GM21786 (cell line): ENCODE data around the gene NTPCR.

ENCODE experiments used
- ATAC-seq: cut with Tn5 transposase; IDR thresholded peaks from one replicate; pipeline ENCODE4 v1.9.1; 2021; ENCODE audit not compliant: unreplicated experiment

Gene NTPCR

DNA sequence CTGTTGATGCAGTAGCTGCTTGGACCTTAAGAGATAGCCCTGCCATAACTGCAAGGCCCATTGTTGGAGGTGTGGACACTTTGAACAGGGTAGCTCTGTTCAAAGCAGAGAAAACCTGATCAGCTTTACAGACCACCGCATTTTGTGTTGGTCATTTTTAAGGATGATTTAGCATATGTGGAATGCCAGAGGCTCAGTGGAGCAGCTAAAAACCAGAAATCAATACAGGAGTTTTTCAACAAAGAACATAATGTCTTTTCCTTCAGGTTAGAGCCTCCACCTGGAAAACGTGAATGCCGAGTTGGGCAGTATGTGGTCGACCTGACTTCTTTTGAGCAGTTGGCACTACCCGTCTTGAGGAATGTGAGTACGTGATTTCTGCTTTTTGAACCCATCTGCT lies 5.7 kb downstream of the NTPCR start:
- ATAC-seq = no peak

DNA sequence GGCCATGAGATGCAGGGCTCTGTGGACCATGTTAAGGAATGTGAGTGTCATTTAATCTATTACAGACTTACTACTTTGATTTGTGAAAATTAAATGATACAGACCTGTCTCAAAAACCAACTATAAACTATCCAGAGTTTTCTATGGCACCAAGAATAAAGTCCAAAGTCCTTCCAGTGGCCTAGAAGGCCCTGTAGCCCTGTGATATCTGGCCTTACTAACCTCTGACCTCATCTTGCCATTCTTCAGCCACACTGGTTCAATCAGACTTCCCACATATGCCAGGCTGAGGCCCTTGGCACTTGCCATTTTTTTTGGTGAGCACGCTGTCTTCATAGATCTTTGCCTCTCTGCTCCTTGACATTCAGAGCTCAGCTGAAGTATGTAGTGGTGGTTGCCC lies 7.7 kb downstream of the NTPCR start:
- ATAC-seq = no peak

DNA sequence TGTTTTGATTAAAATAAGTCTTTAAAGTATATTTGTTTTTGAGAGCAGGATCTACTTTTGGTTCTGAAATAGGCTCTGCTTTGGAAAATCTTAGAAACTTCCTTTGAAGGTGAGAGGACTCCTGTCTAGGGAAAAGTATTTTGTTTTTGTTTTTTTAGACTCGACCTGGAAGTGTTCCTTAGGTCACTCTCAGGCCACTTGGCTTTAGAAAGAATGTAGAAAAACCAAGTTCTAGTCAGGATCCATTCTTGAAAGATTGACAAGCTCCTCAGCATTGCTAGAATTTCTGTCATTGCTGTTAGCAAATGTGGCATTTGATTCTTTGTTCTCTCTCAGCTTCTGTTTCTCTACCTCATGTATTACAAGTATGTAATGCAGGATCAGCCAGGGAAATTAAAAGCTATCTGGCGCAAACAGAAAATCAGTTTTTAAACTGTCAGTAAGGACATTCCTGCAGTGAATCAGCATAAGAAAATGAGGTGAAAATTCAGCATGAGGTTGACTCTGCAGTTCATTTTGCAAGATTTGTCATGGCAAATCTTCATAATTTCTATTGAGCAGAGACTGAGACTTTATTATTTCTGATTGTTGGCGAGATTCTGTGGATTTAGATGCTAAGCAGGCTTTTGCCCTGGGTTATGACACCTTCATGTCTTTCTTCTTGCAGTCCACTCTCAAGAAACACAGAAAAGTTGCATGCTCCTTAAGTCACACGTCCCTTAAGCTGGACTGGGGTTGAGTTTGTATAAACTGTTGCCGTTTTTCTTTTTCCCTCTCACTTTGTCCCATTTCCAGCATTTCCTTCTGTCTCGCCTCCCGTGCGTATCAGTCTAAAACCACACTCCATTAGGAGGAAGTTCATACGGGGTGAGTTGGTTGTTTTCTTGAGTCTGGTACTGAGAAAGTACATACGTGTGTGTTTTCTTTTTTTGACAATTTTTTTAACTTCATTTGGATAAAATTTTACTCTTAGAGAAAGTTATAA lies 12.6 kb downstream of the NTPCR start:
- ATAC-seq = no peak

DNA sequence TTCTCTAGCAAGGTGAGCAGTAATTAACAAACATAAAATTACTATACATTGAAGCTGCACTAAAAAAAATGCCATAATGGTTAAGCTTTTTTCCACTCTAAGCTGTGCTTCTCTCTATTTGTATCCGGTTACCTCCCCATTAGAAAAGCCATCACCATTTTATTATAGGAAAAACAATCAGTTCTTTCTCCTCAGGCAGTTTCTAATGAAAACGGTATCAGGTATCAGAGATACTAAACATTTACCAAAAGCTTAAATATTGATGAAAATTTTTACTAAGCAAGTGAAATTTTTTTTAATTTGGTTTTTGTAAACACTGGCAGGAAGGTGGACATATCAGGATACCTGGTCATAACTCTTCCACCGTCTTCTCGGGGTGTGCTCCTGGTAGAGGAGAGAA lies 14.2 kb downstream of the NTPCR start:
- no peak for ATAC-seq

DNA sequence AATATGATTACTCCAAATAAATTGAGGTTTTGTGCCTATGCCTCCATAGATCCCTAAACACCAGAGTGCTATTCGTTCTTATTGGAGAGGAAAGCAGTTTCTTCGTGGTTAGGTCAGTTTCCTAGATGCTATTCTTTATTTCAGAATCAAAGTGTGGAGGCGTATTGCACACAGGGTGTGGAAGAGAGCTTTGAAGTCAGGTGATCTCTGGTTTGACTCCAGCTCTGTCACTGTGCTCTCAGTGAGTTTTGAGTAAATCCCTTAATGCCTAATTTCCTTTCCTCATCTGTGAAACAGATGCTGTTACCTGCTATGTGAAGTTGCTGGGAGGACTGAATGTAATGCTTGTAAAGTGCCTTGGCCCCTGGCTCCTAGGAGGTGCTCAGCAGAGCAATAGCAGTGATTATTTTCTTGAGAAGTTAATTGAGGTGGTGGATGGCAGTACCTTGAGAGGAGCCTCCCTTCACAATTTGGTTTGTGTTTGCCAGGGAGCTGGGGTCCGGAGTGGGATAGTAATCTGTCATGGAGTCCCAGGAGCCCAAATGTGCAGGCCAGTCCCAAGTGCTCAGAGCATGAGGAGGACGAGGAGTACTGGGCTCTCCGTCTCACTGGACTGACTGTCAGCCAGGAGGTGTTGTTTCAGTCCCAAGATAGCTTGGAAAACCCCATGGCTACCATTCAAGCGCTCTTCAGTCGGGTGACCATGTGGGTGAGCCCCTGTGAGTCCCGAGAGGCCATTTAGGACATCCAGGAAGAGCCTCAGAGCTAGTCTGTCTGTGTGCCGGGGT lies 14.9 kb downstream of the NTPCR start:
- peak; percentile 46 for ATAC-seq

DNA sequence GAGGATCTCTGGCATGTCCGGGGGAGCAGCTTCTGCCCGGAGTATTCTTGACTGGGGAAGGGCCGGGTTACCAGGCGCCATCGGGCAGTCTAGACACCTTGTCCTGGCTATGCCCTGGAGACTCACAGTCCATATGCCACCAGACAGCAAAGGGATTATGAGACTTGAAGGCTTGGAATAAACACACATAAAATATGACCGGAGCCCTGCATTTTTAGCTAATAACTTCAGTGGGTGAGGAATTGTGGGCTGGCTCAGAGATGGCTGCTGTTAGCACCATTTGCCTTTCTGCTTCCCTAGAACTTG lies 15.5 kb downstream of the NTPCR start:
- no peak for ATAC-seq

DNA sequence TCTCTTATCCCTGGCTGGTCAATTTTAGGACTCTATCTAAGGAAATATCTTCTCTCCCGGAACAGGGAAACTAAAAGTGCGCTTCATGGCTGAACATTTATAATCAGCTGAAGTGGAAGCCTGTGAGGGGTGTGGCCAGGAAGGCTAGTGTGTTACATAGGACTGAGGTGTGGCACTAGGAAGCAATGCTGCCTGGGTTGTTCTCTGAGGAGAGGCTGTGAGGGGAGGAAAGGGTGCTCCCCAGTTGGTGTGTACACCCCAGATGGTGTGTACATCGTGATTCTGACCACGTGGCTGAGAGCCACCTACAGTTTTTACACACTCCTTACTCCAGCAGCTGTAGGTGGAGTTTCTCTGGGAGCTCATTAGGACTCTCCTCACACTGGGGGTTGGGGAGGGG lies 16.3 kb downstream of the NTPCR start:
- no peak for ATAC-seq

DNA sequence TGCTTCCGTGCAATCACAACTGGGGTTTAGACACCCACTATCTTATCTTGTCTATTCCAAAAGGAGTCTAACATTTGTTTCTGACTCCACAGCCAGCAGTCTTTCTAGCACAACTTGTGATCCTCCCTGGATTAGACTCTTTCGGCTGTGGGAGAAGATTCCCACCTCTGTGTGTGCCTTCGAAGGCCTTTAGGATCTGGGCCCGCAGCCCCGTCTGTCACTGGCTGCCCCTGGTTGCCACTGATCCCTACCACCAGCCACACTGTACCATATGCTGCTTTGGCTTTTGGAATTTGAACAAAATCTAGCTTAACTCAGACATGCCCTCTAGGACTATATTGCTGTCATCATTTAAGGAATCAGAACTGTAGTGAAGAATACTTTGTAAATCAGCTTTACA lies 18.0 kb downstream of the NTPCR start:
- ATAC-seq = no peak

DNA sequence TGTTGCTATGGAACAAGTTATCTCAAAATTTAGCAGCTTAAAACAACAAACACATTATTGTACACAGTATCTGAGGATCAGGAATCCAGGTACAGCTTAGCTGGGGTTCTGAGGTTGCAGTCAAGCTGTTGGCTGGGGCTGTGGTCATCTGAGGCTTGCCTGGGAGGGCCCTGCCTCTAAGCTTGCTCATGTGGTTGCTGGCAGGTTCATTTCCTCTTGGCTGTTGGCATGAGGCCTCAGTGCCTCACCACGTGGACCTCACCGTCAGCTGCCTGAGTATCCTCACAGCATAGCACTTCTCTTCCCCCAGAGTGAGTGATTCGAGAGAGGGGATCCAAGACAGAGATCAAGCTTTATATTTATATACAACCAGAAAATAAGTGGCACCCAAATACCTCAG lies 18.6 kb downstream of the NTPCR start:
- peak; percentile 50 for ATAC-seq

DNA sequence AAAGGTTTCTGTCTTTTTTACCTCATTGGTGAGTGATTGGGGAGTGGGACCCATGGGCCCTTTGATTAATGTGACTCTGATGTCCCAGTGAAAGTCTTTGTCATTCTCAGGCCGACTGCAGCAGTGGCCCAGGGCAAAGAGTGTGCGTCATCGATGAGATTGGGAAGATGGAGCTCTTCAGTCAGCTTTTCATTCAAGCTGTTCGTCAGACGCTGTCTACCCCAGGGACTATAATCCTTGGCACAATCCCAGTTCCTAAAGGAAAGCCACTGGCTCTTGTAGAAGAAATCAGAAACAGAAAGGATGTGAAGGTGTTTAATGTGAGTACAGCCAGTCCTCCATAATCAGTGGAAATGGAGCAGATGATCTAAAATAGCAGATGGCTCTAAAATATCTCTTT lies 19.4 kb downstream of the NTPCR start:
- no peak for ATAC-seq

DNA sequence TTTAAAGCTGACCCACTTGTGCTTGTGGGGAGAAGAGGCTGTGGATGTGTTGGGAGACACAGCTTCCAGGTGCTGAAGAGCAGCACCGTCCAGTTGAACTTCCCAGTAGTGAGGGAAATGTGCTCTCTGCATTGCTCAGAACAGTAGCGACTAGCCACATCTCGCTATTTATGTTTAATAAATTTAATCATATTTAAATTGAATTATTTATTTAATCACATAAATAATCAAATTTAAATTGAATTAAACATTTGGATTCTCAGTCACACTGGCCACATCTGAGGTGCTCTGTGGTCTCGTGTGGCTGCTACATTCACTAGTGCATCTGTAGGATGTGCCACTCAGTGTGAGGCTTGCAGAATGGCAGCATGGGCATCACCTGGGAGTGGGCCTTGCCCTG lies 20.1 kb downstream of the NTPCR start:
- no peak for ATAC-seq

DNA sequence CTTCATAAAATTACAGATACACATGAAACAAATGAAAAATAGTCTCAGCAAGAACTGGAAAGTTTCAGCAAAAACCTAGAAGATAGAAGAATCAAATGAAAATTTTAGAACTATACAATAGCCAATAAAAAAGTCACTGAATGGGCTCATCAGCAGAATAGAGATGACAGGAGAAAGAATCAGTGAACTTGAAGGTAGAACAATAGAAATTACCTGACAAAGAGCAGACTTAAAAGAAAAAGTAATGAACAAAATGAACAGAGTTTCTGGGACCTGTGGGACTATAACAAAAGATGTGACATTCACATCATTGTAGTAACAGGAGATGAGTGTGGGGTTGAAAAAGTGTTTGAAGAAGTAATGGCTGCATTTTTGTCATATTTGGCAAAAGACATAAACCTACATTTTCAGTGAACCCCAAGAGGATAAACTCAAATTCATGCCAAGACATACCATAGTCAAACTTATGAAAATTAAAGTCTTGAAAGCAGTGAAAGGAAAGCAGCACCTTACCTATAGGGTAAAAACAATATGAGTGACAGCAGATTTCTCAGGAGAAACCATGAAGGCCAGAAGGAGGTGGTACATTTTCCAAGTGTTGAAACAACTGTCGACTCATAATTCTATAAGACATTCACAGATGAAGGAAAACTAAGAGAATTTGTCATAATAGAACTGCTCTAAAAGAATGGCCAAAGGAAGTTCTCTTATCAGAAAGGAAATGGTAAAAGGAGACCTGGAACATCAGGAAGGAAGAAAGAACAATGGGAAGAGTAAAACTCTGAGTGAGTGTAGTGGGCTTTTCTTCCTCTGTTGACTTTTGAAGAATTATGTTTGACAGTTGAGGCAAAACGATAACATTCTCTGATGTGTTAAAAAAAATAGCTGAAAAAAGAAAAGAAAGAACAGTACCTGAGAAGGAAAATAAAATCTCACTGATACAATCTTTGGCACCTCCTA lies 23.5 kb downstream of the NTPCR start:
- no peak for ATAC-seq

DNA sequence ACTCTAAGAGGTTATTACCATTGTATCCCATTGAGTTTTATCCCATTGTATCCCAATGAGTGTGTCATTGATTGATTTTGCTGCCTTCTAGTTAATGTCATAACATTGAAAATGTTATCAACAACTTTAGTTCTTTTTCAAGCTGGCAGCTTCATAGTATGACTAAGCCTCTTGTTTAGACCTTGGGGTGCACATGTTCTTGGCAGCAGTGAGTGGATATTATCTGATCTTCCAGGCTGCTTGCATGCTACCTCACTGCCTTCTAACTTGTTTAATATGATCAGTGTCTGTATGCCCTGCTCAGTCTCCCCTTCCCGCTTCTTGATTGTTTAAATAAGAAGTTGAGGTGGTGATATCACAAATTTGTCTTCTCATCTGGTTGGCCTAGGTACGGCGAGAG lies 24.6 kb downstream of the NTPCR start:
- no peak for ATAC-seq

DNA sequence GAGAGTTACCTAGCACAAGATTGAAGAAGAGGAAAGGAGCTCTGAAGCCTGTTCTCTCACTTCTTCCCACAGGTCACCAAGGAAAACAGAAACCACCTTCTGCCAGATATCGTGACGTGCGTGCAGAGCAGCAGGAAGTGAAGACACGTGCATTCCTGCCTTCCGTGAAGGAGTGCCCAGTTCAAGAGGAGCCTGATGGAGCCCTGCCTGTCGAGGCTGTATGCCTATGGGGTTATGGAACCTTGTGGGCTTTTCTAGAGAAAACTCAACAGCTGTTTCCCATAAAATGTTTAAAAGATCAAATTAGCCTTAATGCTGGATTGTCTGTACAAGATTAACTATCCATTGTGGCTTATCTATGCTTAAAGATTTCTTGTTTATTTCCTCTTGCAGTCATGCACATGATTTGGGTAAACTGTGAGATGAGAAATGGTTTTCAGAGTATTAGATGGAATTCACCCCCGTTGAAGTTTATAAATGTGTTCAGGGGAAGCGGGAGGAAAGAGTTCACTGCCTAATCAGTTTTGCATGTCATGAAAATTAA lies 27.8 kb downstream of the NTPCR start:
- peak; percentile 42 for ATAC-seq

DNA sequence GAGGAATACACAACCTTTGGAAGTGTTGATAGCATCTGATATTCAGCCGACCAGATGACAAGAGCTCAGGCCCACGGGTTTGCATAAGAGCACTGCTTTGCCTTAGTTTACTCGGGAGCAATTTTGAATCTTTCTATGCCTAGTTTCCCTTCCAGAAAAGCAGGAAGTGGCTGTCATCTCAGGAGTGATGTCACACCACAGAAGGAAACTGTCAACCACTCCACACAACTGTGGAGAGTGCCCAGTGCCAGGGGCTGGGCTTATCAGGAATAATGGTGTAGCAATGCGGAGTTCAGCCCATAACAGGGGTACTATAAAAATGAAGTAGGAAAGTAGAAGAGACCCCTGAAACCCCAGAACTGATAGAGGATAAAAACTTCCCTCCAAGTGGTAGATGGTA lies 28.4 kb downstream of the NTPCR start:
- no peak for ATAC-seq

DNA sequence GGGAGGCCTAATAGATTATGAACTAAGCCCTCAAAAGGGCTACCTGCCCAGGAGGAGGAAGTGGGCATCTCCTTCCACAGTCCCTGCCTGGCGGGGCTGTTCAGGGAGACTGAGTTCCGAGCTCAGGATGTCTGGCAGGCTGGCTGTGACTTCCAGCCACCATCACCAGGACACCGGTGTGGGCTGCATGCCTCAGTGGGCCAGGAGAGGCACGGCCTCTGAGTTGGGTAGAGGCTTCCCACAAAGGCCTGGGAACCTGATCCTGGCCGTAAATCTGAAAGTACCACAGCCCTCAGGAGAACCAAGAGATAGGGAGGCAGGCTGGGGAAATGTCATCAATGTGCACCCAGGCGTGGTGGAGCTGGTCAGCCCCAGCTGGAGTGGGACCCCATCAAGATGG lies 29.1 kb downstream of the NTPCR start:
- no peak for ATAC-seq

DNA sequence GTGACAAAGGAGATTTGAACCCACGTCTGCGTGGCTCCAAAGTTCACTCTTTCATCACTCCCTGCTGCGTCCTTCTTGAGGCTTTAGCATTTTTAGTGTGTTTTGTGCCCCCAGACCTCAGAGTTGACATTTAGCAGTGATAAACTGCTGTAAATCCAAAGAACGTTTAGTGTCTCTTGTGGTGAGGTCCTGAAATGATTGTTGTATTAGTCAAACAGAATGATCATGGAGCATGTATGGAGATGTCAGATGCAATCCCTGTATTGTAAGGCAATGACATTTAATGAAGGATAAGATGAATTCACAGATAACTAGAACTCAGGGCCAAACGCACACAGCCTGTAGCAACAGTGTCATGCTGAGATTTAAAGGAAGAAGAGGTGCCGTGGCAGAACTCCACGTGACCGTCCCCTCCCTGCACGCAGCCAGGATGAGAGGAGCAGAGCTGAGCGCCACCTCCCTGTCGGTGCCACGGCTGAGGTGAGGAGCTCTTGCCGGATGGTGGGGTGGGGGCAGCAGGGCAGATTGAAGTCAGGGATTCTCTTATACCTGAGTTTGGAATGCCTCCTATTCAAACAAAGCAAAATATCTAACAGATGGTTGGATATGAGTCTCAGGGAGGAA lies 30.1 kb downstream of the NTPCR start:
- no peak for ATAC-seq

DNA sequence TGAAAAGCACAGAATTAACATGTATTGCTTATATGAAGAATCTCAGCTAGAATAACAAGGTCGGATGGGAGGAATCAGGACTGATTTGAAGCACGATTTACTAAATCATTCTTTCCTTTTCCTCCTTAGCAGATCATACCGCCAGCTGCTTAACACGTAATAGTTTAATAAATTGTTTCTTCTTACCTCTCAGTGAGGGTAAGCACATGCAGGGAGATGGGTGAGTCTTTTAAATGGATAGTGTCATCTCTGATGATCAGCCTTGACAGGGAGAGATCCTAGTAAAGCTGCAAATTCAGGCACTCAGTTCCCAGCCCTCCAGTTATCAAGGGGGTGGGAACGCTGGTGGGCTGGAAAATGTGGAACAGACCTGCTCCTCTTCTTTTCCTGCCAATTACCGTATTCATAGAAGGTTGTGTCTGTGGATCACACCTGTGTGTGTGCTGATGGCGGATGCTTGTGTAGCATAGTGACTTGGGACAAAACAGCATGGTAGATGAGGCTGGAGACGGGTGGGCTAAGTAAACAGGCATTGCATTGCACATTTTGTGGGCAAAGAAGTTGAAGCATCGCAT lies 30.7 kb downstream of the NTPCR start:
- ATAC-seq = no peak

DNA sequence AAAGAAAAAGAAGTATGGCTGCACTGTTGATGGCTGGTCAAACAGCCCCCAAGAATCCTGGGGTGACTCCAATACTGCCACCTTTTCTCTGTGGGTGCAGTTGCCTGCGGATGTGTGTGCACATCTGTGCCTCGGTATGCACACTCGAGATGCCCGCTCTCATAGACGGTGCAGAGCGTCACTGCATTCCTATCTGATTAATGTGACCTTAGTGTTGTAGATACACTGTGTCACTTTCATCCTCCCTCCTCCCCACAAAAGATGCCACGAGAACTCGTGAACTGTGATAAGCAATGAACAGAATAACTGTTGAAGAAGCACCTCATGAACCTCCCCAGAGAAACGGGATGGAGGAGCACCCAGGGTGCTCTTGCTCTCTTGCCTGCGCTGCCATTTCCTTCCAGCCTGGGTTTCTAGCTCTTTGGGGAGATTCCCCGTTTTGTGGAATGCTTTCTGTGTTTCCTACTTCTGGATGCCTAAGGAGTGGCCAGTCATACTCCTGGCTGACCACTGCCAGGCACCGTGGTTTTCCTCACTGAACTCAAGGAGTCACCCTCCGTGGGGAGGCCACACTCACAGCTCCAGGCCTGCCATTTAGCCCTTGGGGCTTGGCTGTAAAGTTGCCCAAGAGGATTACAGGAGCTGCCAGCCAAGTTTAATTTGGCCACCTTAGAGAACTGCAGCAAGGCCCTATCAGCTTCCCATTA lies 32.0 kb downstream of the NTPCR start:
- no peak for ATAC-seq

DNA sequence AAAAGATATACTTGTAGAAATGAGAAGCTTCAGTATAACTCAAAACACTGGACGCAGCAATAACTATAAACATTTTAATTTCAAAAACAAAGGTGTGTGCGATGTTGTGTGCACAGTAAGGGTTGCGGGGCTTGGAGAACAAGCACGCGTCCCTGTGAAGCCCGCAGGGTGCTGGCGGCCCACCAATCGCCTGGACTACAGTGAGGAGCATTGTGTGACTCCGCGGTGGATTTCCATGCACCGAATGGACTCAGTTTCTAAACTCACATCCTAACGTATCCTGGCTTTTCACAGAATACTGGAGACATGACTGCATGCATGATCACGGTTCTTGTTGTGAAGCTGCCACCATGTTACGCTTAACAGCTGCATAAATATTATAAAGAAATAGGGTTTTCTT lies 33.0 kb downstream of the NTPCR start:
- no peak for ATAC-seq
